ENCODE data around the gene CSMD2.

CSMD2 gene

DNA sequence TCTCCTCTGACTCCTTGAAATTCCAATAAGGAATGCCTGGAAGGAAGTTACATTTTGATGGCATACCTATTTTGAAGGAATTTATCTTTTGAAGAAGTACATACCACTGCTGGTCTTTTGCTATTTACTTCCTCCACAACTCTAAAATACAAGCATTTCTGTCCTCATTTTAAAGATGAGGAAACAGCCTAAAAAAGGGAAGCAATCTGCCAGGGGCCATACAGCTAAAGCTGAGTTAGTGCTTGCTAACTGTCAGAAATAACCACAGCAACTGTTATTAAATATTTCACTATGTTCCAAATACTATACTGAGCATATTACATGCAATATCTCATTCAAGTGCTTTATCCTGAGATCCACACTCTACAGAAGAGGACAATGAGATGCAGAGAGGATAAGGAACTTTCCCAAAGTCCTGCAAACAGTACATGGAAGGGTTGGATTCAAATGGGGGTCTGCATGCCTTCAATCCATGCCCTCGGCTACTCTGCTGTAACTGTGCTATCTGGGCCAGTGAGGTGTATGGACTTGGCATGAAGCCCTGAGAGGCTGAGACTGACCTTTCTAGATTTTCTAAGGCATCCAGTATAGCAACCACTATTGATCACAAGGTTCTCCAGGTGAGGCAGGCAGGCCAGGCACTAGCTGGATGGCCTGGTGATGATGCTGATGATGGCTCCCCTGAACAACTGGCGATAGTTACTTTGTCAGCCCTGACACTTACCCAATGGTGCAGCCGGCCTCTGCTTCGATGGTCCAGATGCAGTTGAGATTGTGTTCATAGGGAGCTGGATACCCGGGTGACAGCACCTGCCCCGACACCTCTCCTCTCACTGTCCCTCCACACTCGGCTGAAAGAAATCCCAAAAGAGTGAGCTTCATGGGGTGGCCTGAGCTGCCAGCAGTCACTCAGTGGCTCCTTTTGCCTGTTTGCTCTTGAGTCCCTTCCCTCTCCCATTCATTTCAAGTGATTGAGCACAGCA lies 472.5 kb downstream of the CSMD2 start:
- no peak for DNase-seq (ENCODE audit: low read depth in 3 of 3, low spot score in 1 of 3)

DNA sequence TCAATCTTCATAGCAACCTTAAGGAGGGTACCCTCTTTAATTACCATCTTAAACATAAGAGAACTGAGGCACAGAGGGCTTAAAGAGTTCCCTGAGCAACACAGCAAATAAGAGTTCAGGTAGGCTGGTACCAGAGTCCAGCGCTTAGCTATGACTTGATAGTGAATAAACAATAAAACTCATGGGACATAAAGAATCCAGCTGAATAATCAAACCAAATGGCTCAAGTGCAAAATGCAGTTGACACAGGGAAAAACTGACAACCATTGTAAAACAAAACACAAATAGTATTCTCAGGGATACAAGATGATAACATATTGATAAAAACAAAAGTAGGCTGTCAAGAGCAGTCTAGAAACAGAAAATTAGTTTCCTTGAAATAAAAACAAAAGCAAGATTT lies 478.0 kb downstream of the CSMD2 start:
- DNase-seq (ENCODE audit: low read depth in 3 of 3, low spot score in 1 of 3), result no peak

DNA sequence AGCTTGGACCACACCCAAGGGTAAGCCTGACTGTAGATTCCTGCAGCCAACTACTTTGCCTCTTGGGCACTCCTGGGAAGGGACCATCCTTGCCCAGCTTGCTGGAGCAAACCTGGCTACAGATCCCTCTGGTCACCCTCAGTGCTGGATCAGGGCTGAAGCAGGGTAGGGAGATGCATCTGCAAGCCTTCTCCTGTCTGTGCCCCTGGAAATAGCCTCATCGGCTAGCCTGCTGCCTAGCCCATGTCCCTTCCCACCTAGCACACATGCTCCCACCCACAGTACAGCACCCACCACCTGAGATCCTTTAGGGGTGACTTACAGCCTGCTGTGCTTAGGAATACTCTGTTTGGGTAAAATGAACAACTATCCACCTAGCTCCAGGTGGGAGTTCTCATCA lies 478.5 kb downstream of the CSMD2 start:
- no peak for DNase-seq (ENCODE audit: low read depth in 3 of 3, low spot score in 1 of 3)

DNA sequence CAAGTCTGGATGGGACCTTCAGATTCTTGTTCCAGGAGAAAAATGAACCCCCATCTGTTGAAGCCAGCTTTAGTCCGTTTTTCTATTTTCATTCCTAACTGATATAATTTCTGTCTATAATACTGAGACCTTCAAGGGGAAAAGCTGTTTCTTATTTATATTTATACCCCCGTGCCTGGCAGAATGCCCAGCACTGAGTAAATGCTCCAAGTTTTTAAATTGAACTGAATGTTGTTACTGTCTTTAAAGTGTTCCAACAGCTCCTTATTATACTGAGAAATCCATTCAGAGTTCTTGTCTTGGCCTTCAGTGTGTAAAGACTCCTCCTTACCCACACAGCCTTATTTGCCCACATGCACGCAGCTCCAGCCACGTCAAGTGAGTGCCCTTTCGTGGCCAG lies 479.8 kb downstream of the CSMD2 start:
- no peak for DNase-seq (ENCODE audit: low read depth in 3 of 3, low spot score in 1 of 3)

DNA sequence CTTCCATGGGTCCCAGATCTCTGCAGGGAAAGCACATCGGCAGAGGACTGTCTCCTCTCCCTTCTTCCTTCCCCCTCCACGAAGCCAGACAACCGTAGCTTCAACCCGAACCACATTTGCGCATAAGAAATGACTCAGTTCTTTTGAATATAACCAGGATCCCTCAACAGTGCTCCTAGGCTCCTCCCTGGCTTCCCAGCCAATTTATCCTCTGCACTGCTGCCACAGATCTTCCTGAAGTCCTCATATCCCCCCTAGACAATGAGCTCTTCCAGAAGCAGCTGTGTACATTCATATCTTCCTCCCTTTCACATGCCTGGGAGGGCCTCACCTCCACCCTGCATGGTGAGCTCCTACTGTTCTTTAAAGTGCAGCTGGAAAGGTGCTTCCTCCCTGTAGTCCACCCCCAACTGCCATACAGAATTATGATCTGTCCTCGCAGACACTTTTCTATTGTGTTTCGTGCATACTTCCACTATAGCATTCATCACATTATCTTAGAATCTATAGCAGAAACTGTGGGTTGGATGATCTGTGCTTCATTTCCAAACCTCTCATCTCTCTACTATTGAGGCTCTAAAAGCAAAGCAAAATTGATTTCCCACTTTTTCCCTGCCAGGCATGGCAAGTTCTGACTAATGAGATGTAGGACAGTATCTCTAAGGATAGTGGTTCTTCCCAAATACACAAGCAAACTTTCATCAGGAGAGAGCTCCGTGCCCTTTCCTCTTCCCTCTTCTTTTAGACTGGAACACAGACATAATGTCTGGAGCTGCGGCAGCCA lies 480.4 kb downstream of the CSMD2 start:
- no peak for DNase-seq (ENCODE audit: low read depth in 3 of 3, low spot score in 1 of 3)

DNA sequence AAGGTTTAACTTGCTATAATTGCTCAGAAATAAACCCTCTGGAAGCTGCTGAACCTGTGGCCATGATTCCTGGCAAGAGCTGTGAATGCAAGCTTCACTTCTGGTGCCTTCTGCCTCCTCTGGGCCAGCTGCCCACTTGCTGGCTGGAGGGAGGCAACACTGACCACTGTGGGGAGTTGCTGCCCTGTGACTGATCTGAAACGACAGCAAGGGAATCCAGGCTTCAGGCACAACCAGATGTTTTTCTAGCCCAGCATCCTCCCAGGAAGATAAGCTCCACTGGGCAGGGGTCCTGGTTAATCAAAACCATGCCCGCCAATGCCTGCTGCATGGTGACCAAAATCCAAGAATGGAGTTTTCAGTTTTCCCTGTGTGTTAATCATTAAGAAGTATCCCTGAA lies 481.1 kb downstream of the CSMD2 start:
- DNase-seq (ENCODE audit: low read depth in 3 of 3, low spot score in 1 of 3), result no peak

DNA sequence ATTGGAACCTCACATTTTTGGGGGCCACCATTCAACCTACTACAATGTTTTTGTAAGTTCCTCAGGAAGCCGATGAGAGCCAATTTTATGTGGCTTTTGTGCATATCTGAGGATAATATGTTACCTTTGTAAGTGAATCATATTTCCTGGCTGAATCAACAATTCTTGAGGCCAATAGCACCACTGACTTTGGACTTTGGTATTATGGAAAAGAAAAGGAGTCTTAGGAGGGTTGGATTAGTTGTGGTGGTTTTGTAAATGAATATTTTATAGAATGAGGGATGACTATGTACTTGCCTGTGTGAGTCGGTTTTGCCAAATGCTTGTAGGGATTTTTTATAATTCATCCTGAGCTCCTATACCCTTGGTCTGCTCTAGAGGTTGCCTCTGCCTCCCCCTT lies 482.7 kb downstream of the CSMD2 start:
- DNase-seq (ENCODE audit: low read depth in 3 of 3, low spot score in 1 of 3), result no peak

DNA sequence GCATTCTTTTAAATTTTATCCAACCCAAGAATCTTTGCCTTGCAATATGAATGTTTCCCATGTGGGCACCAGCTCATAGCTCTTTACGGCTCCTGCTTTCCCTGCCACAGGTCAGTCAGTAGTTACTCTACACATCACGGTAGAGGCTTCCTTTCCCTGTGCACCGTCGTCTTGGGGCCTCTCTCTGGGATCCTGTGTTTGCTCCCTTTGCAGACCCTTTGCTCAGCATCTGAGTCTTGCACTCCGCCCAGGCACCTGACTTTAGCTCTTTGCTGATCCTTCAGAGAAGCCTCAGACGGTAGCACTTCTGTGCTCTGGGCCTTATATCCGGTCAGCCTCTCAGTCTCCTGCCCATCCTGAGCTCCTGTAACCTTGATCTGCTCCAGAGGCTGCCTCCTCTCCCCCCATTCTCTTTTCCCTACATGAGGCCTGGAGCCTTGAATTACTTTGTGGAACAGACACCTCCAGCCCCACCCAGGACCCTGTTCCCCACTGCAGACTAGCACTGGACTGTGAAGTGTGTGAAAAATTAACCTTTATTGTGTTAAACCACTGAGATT lies 484.7 kb downstream of the CSMD2 start:
- DNase-seq (ENCODE audit: low read depth in 3 of 3, low spot score in 1 of 3), result no peak

DNA sequence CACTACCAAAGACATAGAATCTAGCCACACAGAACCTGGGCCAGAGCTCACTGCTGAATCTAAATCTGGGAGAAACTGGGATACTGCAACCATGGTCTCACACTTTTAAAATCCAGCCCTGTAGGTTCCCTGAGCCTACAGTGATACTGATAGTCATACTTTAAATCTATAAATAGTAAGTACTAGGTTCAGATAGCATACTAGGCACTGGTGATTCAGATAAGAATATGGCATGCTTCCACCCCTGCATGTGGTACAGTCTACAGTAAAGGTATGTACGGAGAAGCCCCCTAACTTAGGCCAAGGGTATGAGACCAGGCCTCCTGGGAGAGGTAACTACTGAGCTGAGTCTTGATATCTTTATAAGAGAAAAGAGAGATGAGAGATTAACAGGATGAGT lies 494.5 kb downstream of the CSMD2 start:
- DNase-seq (ENCODE audit: low read depth in 3 of 3, low spot score in 1 of 3), result no peak

DNA sequence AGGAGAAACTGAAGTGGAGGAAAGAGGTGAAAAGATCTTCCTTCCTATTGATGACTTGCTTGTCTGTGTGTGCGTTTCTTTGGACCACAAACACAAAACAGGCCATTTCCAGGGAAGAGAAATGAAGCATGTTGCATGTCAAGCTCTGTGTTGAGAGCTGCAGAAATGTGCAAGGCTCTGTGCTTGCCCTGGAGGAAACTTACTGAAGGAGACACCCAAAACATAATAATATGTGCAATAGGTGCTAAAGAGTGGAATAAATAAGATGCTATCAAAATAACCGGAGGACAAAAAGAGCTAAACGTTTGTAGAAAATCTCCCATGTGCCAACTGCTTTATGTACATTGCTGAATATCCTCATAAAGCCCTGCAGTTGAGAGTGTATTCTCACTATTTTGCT lies 496.3 kb downstream of the CSMD2 start:
- no peak for DNase-seq (ENCODE audit: low read depth in 3 of 3, low spot score in 1 of 3)

DNA sequence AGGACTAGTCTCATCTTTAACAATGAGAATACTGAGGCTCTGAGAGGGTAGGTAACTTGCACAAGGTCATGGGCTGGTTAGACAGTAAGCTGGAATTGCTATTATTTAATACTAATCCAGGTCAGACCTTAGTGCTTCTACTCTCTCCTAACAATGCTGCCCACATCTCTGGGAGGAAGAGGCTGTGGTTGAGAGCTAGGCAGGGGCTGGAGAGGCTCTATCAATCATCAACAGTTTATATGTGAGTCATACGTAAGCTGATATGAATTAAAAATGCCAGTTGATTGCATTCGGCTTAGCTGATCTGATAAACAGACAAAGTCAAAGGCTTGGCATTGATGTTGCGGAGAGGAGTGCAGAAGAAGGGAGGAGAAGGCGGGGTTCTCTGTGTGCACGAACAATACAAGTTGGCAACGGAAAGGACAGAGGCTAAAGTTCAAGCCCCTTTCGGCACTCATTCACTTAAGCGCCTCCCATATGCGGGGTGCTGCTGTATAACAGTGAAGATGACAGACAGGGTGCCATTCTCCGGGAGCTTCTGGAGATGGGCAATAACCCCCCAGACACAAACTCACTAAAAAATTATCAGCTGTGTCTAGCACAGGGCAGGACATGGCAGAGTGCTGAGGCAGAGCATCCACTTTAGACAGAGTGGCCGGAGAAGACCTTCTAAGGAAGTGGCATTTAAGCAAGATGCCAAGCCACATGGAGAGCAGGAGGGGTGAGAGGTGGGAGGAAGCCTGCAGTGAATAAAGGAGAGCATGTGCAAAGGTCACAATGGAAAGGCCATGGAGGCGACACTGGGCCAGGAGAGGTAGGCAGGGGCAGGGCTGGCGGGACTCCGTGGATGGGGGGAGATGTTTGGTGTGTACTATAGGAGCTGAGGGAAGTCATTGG lies 497.4 kb downstream of the CSMD2 start:
- DNase-seq (ENCODE audit: low read depth in 3 of 3, low spot score in 1 of 3), result no peak

DNA sequence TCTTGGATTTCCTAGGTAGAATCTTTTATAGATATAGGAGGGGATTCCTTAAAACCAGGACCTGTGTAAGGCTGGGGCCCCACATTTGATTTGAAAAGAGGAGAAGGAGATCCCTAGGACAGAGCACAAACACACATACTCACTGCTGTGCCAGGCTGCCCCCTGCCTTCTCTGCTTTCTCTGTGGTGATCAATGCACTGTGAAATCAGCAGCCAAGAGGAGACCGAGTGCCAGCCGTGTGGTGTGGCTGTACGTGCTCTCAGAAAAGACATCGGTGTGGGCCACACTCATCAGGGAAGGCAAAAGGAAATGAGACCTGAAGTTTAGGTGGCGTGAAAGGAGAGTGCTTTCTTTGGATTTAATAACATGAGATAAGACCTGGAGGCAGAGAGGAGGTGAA lies 498.4 kb downstream of the CSMD2 start:
- DNase-seq (ENCODE audit: low read depth in 3 of 3, low spot score in 1 of 3), result no peak

DNA sequence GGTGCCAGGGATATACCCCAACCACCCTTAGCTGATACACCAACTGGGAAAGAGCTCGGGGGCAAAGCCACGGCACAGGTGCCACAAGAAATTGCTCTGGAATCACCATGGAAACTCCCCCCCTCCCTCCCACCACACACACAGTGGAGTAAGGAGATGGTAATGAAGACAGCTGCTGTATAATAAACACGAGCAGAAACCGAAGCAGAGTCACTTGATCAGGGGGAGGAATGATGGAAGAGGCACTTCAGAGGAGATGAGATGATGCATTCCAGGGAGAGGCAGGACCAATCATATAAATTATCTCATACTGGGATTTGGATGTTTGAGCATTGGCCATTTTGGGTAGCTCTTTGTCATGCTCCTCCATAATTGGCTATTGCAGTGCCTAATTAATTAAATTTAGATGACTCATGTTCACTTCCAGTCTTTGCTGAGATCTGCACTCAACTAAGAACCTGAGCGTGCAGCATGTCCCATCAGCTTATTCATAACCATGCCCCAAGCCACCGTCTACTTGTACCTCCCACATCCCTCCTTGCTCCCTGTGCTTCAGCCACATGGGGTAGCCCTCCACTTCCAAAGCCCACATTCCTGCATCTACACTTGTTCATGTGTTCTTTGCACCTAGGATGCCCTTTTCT lies 503.1 kb downstream of the CSMD2 start:
- DNase-seq (ENCODE audit: low read depth in 3 of 3, low spot score in 1 of 3), result no peak

DNA sequence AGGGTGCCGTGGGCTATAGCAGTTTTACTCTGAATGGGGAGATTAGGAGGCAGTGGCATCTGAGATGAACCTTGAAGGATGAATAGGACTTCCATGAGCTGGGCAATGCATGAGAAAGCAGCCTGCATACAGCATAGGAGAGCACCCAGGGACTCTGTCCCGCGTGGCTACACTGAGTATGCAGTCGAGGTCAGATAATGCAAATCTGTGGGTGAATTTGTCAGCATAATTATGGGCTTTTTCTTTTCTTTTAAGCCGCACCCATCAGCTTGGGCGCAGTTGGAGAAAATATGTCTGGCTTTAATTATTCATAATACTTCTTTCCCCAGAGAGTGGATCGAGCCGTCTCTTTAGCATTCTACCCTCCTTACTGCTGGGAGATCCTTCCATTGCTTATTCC lies 504.1 kb downstream of the CSMD2 start:
- no peak for DNase-seq (ENCODE audit: low read depth in 3 of 3, low spot score in 1 of 3)

DNA sequence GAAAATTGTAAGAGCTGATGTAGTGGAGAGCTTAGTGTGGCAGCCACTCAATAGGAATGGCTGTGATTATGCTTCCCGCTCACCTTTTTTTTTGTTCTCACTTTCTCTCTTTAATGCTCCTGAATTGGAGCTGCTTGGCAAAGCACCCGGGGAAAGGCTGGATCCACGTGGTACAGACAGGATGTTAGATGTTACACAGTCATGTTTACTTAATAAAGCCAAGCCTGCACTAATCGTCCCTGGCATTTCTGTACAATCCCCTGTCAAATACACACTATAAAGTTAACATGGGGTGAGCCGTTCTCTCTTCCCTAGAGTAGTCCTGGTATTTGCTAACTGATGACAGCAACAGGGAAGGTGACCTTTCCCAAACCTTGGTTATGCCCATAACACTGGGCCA lies 504.8 kb downstream of the CSMD2 start:
- DNase-seq (ENCODE audit: low read depth in 3 of 3, low spot score in 1 of 3), result no peak

DNA sequence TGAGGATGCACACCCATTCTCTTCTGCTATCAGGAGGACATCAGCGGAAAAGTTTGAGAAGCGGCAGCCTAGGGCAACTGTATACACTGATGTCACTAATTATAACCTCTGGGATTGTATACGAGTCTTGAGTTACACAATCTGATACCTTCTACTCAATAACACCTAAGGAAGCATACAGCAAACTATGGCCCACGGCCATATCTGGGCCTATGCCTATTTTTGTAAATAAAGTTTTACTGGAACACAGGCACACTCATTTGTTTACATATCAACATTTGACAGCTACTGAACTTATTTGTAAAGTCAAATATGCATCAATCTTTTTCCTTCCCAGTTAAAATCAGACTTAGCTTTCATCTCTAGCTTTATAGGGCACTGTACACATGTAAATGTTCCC lies 505.4 kb downstream of the CSMD2 start:
- DNase-seq (ENCODE audit: low read depth in 3 of 3, low spot score in 1 of 3), result no peak

DNA sequence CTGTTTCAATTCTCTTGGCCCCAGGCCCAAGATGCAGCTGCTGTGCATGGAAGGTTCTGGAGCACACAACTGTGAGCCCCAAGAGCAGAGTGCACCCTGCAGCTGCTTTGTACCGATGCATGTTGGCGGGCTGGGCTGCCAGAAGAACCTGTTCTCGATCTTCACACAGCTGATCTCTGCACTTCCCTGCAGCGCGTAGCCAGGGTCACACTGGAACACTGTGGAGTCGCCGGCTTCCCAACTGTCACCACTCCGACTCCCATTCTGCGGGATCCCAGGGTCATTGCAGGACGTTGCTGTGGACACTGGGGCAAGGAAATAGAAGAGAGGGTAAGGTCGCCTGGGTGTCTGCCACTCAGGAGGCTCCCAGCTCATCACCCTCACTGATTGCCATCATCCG lies 507.2 kb downstream of the CSMD2 start:
- no peak for DNase-seq (ENCODE audit: low read depth in 3 of 3, low spot score in 1 of 3)

DNA sequence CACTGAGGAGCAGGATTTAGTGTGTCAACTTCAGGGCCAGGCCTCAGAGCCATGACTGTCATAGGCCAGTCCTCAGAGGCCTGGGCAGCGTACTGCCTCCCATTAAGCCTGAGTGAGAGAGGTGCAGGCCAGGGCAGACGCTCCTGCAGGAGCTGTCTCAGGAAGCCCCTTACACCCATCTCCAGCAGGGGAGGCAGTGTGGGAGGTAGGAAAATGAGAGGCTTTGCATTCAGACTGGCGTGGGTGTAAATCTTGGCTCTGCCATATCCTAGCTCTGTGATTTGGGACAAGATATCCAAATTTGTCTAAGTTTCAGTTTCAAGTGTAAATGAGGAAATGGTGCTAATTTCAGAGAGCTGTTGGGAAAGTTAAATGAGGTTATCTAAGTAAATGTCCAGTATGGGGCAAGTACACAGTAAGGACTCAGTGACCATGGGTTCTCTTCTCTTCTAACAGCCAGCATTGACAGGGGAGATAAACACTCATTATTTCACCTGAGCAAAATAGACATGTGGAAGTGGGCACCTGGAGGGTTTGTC lies 508.5 kb downstream of the CSMD2 start:
- DNase-seq (ENCODE audit: low read depth in 3 of 3, low spot score in 1 of 3), result no peak

DNA sequence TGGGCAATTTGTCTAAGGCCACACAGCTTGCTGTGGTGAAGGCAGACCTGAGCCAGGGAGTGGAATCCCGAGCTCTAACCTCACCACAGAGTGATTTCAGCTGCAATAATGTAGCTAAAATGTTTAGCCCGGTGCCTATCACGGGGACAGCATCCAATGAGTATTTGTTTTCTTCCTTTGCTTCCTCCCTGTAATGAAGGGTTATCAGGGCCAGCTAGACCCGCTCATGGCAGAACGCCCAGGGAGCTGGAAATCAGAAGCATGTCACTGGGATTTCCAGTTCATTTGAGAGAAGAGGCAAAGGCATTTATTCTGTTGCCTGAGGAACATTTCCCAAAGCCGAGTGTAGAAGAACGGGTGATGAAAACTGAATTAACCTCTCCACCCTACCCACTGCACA lies 509.5 kb downstream of the CSMD2 start:
- no peak for DNase-seq (ENCODE audit: low read depth in 3 of 3, low spot score in 1 of 3)

DNA sequence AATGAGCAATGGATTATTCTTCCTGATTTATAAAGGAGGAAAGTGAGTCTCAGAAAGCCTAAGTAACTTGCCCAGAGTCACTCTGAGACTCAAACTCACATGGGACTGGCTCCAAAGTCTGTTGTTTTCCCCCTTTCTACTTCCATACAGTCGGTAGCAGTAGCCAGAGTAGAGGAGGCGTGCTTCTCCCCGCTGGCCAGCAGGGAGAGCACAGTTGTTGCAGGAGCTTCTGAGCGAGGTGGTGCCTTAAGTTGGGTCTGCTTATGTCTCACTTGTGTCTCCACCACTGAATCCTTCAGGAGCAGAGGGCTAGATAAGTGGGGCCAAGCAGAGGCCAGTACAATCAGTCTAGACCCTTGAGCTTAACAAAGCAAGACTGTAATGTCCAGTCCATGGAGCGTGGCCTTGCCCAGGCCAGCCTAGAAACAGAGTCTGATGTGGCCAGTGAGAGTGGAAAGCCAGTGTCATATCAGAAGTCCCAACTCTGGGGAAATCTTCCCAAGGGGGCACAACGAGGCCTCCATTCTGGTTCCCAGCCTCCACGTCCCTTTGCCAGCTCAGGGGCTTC lies 510.7 kb downstream of the CSMD2 start:
- no peak for DNase-seq (ENCODE audit: low read depth in 3 of 3, low spot score in 1 of 3)
